HG02763 (cell line): ENCODE results near the gene LTBP1.
"Not testable (repeated sequence)": the region's sequence is repeated elsewhere in the genome, so short reads cannot be mapped to it uniquely, and the experiment has no call there.

Experiments
- ATAC-seq: cut with Tn5 transposase; IDR thresholded peaks from one replicate; pipeline ENCODE4 v1.9.1; 2021; ENCODE audit warnings: mild to moderate bottlenecking, moderate library complexity; ENCODE audit not compliant: unreplicated experiment

LTBP1 gene

DNA sequence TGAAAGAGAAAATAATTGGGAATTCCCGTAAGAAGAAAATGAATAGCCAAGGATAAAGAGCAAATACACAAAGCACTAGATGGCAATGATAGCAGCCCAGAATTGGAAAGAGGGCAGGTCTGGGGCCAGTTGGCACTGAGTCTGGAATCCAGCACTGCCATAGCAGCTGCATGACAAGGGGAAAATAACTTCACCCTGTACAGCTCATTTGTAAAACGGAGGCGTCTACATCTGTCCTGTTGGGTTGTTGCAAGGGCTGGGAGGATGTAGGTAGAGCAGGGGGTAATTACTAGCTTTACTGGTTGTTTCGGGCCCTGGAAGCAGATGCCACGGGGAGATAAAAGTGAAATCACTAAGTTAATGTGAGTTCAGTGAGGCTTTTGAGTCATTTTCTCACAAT, 419.7 kb downstream of the LTBP1 start:
- no peak for ATAC-seq

- not testable (repeated sequence) for ATAC-seq
These were observed 421.8 kb downstream of the LTBP1 start for GRCh38 chr2:33368524-33368923.

DNA sequence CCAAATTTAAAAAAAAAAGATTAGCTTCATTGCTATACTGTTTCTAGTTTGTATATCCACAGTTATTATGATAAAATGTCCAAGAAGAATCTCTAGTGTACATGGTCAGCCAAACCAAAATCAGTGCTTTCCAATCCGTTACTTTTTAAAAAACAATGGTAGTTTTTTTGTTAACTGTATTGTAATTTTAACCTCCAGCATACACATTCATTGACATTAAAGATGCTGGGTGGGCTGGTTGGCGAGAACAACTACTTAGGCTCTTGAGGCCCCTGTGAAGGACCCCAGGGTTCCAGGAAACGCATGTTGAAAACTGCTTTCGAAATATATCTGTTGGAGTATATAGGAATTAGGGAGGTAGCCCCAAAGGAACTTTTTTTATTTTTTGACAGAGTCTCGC, 422.4 kb downstream of the LTBP1 start:
- no peak for ATAC-seq

GRCh38 chr2:33370636-33371265, 424.0 kb downstream of the LTBP1 start:
- no peak for ATAC-seq

GRCh38 chr2:33371304-33372090, 424.7 kb downstream of the LTBP1 start:
- ATAC-seq = no peak

GRCh38 chr2:33372940-33373553, 426.3 kb downstream of the LTBP1 start:
- no peak for ATAC-seq

DNA sequence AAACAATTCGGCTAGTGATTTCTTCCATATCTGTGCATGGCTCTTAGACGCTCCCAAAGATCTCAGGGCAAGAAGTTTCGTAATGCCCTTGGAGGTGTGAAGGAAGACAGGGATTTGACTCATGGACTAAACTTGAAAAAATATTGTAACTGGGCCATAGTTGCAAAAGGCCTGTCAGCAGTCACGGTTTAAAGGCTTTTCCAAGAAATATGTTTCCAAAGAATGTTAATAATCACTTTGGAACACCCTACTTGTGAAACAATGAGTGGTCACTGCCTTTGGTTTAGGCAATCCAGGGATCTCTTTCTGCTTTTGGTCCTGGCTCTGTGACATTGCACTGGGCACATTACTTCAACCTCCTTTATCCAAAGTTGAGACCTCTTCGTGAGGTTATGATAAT, 427.2 kb downstream of the LTBP1 start:
- ATAC-seq = no peak

DNA sequence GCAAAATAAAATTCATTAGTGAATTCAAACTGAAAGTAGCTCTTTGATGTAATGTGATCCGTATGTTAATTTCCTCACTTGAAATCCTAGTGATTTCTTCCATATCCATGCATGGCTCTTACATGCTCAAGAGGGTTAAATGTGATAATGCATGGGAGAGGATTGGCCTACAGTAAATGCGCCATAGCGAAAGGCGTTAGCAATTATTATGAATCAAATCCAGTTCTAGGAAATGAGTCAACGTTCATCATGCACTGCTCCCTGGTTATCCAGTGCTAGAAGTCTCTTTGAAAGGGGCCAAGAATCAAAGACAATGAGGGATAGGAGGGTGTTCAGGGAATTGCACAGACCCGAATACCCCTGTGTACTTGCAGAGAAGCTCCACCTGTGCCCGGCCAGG, 428.3 kb downstream of the LTBP1 start:
- ATAC-seq = no peak

GRCh38 chr2:33377048-33377447, 430.3 kb downstream of the LTBP1 start:
- ATAC-seq = no peak

GRCh38 chr2:33378556-33379210, 431.9 kb downstream of the LTBP1 start:
- ATAC-seq = no peak

DNA sequence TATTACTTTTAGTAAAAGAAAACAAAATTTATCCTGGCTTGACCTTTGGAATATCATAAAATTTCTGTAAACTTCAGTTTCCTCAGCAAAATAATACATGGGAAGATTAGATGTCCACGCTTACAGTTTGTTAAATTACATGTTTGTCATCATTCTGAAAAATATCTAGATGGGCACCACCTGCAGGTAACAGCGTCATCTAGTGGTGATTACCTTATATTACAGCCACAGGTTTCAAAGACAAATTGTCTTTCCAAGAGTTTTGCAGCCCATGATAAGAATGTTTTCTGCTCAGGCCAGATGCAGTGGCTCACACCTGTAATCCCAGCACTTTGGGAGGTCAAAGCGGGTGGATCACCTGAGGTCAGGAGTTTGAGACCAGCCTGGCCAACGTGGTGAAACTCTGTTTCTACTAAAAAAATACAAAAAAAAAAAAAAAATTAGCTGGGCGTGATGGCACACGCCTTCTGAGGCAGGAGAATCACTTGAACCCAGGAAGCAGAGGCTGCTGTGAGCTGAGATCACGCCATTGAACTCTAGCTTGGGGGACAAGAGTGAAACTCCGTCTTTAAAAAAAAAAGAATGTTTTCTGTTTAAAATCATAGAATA, 433.4 kb downstream of the LTBP1 start:
- ATAC-seq = no peak

DNA sequence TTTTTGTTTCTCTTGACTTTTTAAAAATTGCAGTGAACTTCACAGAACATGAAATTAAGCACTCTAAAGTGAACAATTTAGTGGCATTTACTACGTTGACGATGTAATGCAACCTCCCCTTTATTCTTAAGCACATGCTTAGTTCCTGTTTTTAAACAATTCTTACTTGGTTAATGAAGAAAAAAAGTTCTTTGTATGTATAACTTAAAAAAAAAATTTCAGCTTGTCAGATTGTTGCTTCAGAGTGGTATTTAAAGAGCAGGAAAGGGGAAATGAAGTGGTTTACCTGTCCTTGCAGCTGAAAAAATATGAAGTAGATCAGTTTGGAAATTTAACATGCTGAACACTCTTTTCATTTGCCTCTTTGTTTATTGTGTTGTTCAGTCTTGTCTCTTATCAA, 434.0 kb downstream of the LTBP1 start:
- no peak for ATAC-seq

DNA sequence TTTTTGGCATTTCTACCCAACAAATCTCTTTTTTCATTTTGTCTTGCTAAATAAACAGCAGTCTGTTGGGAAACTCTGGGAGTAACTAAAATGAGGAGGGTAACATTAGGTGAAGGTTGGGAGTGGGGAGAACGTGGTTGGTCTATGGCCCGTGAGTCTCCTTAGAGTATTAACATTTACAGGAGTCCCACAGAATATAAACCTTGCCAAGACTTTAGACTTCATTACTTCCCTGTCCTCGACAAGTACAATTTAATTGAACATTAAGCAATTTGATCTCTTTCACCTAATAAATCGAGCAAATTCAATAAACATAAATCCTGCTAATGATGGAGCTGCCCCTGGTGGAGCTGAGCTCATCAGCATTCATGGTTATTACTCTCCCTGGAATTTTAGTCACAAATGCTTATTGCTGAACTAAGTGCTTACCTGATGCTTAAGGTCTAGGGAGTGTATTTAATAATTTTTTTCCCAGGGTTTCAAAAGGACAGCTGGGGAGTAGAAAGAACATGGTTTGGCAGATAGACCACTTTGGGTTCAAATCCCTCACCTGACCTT, 434.6 kb downstream of the LTBP1 start:
- ATAC-seq = no peak

- ATAC-seq = no peak
These were observed 437.3 kb downstream of the LTBP1 start for GRCh38 chr2:33383855-33384598.

GRCh38 chr2:33384599-33384961, 437.8 kb downstream of the LTBP1 start:
- ATAC-seq = no peak

DNA sequence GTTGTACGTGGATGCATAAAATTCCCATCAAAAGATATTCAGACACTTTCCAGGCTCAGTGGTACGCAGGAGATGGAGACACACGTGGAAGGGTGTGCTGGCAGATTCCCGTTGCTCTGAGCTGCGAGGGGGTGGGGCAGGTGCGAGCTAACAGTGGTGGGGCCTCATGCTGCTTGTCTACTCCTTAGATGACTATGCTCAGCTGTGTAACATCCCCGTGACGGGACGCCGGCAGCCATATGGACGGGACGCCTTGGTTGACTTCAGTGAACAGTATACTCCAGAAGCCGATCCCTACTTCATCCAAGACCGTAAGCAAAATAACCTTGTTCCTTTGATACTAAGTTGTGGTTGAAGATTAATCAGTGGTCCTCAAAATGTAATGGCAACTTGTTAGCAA, 442.2 kb downstream of the LTBP1 start:
- ATAC-seq = no peak

DNA sequence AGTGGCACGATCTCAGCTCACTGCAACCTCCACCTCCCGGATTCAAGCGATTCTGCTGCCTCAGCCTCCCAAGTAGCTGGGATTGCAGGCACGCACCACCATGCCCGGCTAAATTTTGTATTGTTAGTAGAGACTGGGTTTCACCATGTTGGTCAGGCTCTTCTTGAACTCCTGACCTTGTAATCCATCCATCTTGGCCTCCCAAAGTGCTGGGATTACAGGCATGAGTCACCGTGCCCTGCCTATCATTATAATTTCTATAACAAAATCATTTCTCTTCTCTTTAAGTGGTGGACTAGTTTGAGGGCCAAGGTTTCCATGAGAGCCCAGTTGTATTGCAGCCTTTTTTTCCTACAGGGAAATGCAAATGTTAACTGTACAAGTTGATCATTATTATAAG, 442.9 kb downstream of the LTBP1 start:
- ATAC-seq = not testable (repeated sequence)

DNA sequence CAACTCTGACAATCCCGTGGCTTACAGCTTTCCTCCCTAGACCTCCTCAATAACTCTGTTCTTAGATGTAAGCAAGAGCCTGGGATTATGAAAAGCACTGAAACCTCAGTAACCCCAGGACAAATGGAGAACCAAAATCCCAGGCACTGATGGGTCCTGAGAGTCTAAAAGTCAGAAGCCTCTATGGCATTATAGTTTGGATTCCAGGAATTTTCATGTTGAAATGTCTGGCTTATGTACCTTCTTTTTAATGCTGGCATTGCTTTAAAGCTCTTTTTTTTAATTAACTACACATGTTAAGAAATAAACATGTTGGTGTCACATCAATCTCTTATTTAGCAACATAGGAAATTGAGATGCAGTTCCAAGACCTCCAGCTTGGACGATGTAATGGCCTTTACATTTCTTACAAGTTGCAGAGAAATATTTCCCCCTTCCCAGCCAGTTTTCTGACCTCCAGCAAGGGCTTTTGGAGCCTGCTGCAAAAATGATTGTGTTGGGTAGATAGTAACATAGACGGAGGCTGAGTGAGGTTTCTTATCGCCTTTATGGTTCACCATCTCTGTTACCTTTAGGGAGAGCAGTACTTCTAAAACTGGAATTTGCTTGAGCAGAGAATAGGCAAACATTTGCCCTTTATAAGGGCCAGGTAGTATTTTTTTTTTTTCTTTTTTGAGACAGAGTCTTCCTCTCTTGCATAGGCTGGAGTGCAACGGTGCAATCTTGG, 444.9 kb downstream of the LTBP1 start:
- no peak for ATAC-seq

DNA sequence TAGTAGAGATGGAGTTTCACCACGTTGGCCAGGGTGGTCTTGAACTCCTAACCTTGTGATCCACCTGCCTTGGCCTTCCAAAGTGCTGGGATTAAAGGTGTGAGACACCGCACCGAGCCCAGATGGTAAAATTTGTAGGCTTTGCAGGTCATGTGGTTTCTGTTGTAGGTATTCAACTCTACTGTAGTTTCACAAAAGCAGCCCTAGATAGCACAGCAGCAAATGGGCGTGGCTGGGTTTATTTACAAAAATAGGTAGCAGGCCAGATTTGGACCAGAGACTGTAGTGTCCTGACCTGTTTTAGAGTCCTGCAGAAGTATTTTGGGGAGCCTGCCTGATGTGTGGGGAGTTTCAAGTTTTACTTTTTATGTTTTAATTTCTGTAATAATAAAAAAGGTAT, 445.6 kb downstream of the LTBP1 start:
- ATAC-seq = no peak

DNA sequence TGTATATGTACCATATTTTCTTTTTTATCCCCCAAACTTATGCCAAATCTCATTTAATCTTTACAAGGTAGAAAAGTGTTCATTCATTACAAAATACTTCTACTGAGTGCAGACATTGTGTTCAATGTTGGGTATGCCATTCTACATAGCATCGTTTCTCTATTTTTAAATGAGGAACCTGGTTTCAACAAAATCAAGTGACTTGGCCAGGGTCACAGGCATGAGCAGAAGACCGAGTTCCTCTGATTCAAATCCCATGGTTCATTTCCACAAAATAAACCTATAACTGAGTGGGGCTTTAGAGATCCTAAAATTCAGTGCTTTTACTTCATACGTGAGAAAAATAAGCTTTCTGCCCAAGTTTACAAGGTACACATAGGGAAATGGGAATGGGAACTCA, 448.3 kb downstream of the LTBP1 start:
- no peak for ATAC-seq
